Activated CD4-positive, alpha-beta T cell treated with anti-CD3 and anti-CD28 coated beads for 36 hours (primary cell): ENCODE measurements around the gene EPN2. TPM values are rescaled to one million over a fixed set of nuclear protein-coding genes. Genes with fewer than 3 reads are reported as not detected.

ENCODE experiments used
- ATAC-seq: fragments of 200-7000 bp; cut with Tn5 transposase; one replicate; pipeline ENCODE4 v1.10.0; 2021; ENCODE audit warnings: mild to moderate bottlenecking, moderate library complexity
- CTCF ChIA-PET: fragments of 350-600 bp; sonication (Branson Sonifier 250); formaldehyde crosslinking; loops from one replicate; lab custom pipeline; 2021; ENCODE audit warnings: antibody characterized with exemption; lab: Charles Lee
- POLR2A ChIA-PET: fragments of 350-600 bp; sonication (Branson Sonifier 250); formaldehyde crosslinking; loops from one replicate; lab custom pipeline; 2021; ENCODE audit warnings: antibody characterized with exemption, inconsistent platforms; lab: Charles Lee
- DNase-seq: peaks from one replicate; pipeline ENCODE4 v3.0.0-alpha.2; 2020
- H3K27ac Mint-ChIP-seq: one replicate; pipeline ENCODE4 v1.8.0; 2021; ENCODE audit warnings: mixed read lengths
- H3K27me3 Mint-ChIP-seq: one replicate; pipeline ENCODE4 v1.8.0; 2021; ENCODE audit warnings: mixed read lengths
- H3K36me3 Mint-ChIP-seq: one replicate; pipeline ENCODE4 v1.8.0; 2021; ENCODE audit warnings: low read depth, mixed read lengths
- H3K4me1 Mint-ChIP-seq: one replicate; pipeline ENCODE4 v1.8.0; 2021; ENCODE audit warnings: mixed read lengths
- H3K4me3 Mint-ChIP-seq: one replicate; pipeline ENCODE4 v1.8.0; 2021; ENCODE audit warnings: mild to moderate bottlenecking, moderate library complexity, mixed read lengths
- H3K9me3 Mint-ChIP-seq: one replicate; pipeline ENCODE4 v1.8.0; 2021; ENCODE audit warnings: low read depth, mixed read lengths
- intact Hi-C, 2 experiments: fragments of 100-400 bp; cut with DNase I in 1 of 2; cut with micrococcal nuclease in 1 of 2; formaldehyde crosslinking; loops; one replicate each; pipeline versions ENCODE4 v1.14.2 to v1.15.1; 2022 to 2024; cut with DNase I, micrococcal nuclease
- total RNA-seq, 2 experiments: library from RNA; stranded (reverse); gene quantifications; one replicate each; pipeline ENCODE4 v1.2.3, GENCODE V29; 2021

EPN2 gene
- total RNA-seq, 2 experiments from 2014 or later, result 6.8 to 8.2 TPM

GRCh38 chr17:19372439-19372838 is 135.3 kb downstream of the EPN2 start:
- DNase-seq, result no peak
- Mint-ChIP-seq H3K4me3 (no peak overlapping the region), H3K27me3 (no peaks in the 10 kb centered on the region), H3K27ac (no peak overlapping the region), H3K4me1 (peaks cover 42% of the 10 kb centered on the region), H3K9me3 (no peaks in the 10 kb centered on the region), H3K36me3 (no peaks in the 10 kb centered on the region)
- ChIA-PET CTCF (interaction anchor here (1.1 kb wide), 1 partner anchor 10 kb away, joined by 3 read pairs; the partner anchor contains the start of gene B9D1), POLR2A (no interaction called here)
- ATAC-seq, result no peak
- intact Hi-C loops, result loop anchor here in 1 of 2 experiments (10.0 kb wide), 1 partner anchor 272 kb away; the partner anchor contains the start of gene ALDH3A2

GRCh38 chr17:19372866-19373504 is 135.8 kb downstream of the EPN2 start:
- DNase-seq, result no peak
- H3K9me3 Mint-ChIP-seq, result no peaks in the 10 kb centered on the region
- H3K4me1 Mint-ChIP-seq, result peaks cover 42% of the 10 kb centered on the region
- H3K27ac Mint-ChIP-seq, result no peak overlapping the region
- no peak for ATAC-seq
- no peak overlapping the region for H3K4me3 Mint-ChIP-seq
- no peaks in the 10 kb centered on the region for H3K27me3 Mint-ChIP-seq
- CTCF ChIA-PET, result interaction anchor here (1.1 kb wide), 1 partner anchor 10 kb away, joined by 3 read pairs; the partner anchor contains the start of gene B9D1
- H3K36me3 Mint-ChIP-seq, result no peaks in the 10 kb centered on the region
- POLR2A ChIA-PET, result no interaction called here
- intact Hi-C loops, result loop anchor here in 1 of 2 experiments (10.0 kb wide), 1 partner anchor 272 kb away; the partner anchor contains the start of gene ALDH3A2

GRCh38 chr17:19374136-19374535 is 137.0 kb downstream of the EPN2 start:
- Mint-ChIP-seq H3K27me3 (no peaks in the 10 kb centered on the region), H3K4me3 (no peak overlapping the region), H3K4me1 (peaks cover 41% of the 10 kb centered on the region), H3K36me3 (peaks cover under 1% of the 10 kb centered on the region), H3K9me3 (no peaks in the 10 kb centered on the region), H3K27ac (no peak overlapping the region)
- DNase-seq, result no peak
- ChIA-PET POLR2A (interaction anchor here (0.7 kb wide), 1 partner anchor 129 kb away, joined by 6 read pairs; no protein-coding TSS in a partner anchor), CTCF (interaction anchor here (1.7 to 2.0 kb wide), 2 partner anchors 11 to 15 kb away, joined by 11 to 13 read pairs; partner anchors contain the start of gene B9D1)
- intact Hi-C loops, result loop anchor here in 1 of 2 experiments (10.0 kb wide), 1 partner anchor 271 kb away; the partner anchor contains the start of gene ALDH3A2
- ATAC-seq, result no peak

- Mint-ChIP-seq H3K27ac (no peak overlapping the region), H3K36me3 (peaks cover 11% of the 10 kb centered on the region), H3K4me1 (peaks cover 28% of the 10 kb centered on the region), H3K4me3 (no peak overlapping the region), H3K27me3 (no peaks in the 10 kb centered on the region), H3K9me3 (no peaks in the 10 kb centered on the region)
- DNase-seq, result no peak
- ATAC-seq, result no peak
- CTCF ChIA-PET, result no interaction called here
- POLR2A ChIA-PET, result no interaction called here
- intact Hi-C loops, result loop anchor here (2.0 to 10.0 kb wide), 7 partner anchors 72 to 1193 kb away; partner anchors contain the start of genes AKAP10 (in 1 of the 2), ALDH3A2 (in 1 of the 2), ALKBH5 (in 1 of the 2) and PRPSAP2 (in 1 of the 2)
These were observed 138.6 kb downstream of the EPN2 start for GRCh38 chr17:19375732-19376131.

GRCh38 chr17:19376811-19377210 is 139.6 kb downstream of the EPN2 start:
- ChIA-PET POLR2A (no interaction called here), CTCF (interaction anchor here (1.1 to 1.9 kb wide), 4 partner anchors 14 to 390 kb away, joined by 4 to 60 read pairs (median 10); partner anchors contain the start of gene B9D1)
- H3K36me3 Mint-ChIP-seq, result peaks cover 16% of the 10 kb centered on the region
- H3K27ac Mint-ChIP-seq, result peak overlapping the region; percentile 98
- peak overlapping the region; percentile 89 for H3K4me3 Mint-ChIP-seq
- intact Hi-C loops, result loop anchor here (1.0 to 10.0 kb wide), 8 partner anchors 70 to 1194 kb away; partner anchors contain the start of genes AKAP10 (in 1 of the 2), ALDH3A2 (in 1 of the 2), ALKBH5 (in 1 of the 2) and FAM83G (in 1 of the 2)
- peak; percentile 42 for DNase-seq
- no peak for ATAC-seq
- H3K4me1 Mint-ChIP-seq, result peaks cover 20% of the 10 kb centered on the region
- no peaks in the 10 kb centered on the region for H3K9me3 Mint-ChIP-seq
- no peaks in the 10 kb centered on the region for H3K27me3 Mint-ChIP-seq

GRCh38 chr17:19377602-19378415 is 140.6 kb downstream of the EPN2 start:
- ChIA-PET POLR2A (interaction anchor here (0.5 to 1.7 kb wide), 8 partner anchors 9 to 462 kb away, joined by 3 to 21 read pairs (median 4); partner anchors contain the start of genes ALDH3A2, B9D1 and SLC47A1), CTCF (interaction anchor here (0.6 to 1.9 kb wide), 12 partner anchors 8 to 1698 kb away, joined by 3 to 60 read pairs (median 4); partner anchors contain the start of gene B9D1)
- ATAC-seq (peak; percentile 96), DNase-seq (peak; percentile 97)
- Mint-ChIP-seq H3K4me1 (peaks cover 16% of the 10 kb centered on the region), H3K27ac (peak overlapping the region; percentile 98), H3K27me3 (no peaks in the 10 kb centered on the region), H3K36me3 (peaks cover 16% of the 10 kb centered on the region), H3K4me3 (peak overlapping the region; percentile 89), H3K9me3 (no peaks in the 10 kb centered on the region)
- intact Hi-C loops, result loop anchor here (1.0 to 10.0 kb wide), 12 partner anchors 16 to 1195 kb away; partner anchors contain the start of genes ALDH3A2 (in 2 of the 2), B9D1 (in 2 of the 2), AKAP10 (in 1 of the 2) and ALKBH5 (in 1 of the 2)

GRCh38 chr17:19378416-19379360 is 141.5 kb downstream of the EPN2 start, which contains the start of gene MAPK7:
Gene MAPK7 (plus strand): TSS chr17:19378498. CDS start chr17:19378901, 403 bp downstream.
- ChIA-PET POLR2A (interaction anchor here (0.5 to 1.7 kb wide), 7 partner anchors 10 to 270 kb away, joined by 3 to 21 read pairs (median 4); partner anchors contain the start of genes ALDH3A2, B9D1 and SLC47A1), CTCF (interaction anchor here (0.7 to 1.9 kb wide), 9 partner anchors 7 to 1699 kb away, joined by 3 to 60 read pairs (median 7); partner anchors contain the start of gene B9D1)
- Mint-ChIP-seq H3K36me3 (peaks cover 18% of the 10 kb centered on the region), H3K27ac (peak within 1 kb of the TSS; percentile 98), H3K4me1 (peaks cover 16% of the 10 kb centered on the region), H3K27me3 (no peaks in the 10 kb centered on the region), H3K9me3 (no peaks in the 10 kb centered on the region), H3K4me3 (peak within 1 kb of the TSS; percentile 89)
- intact Hi-C loops, result loop anchor here (1.0 to 10.0 kb wide), 10 partner anchors 16 to 631 kb away; partner anchors contain the start of genes ALDH3A2 (in 2 of the 2), B9D1 (in 2 of the 2), AKAP10 (in 1 of the 2) and PRPSAP2 (in 1 of the 2)
- ATAC-seq, result no peak
- DNase-seq, result no peak

- no peak overlapping the region for H3K27ac Mint-ChIP-seq
- DNase-seq (no peak), ATAC-seq (no peak)
- intact Hi-C loops, result loop anchor here (5.0 to 10.0 kb wide), 6 partner anchors 68 to 598 kb away; partner anchors contain the start of genes AKAP10 (in 1 of the 2), ALDH3A2 (in 1 of the 2) and PRPSAP2 (in 1 of the 2)
- no peaks in the 10 kb centered on the region for H3K9me3 Mint-ChIP-seq
- peak overlapping the region; percentile 89 for H3K4me3 Mint-ChIP-seq
- no peaks in the 10 kb centered on the region for H3K27me3 Mint-ChIP-seq
- peaks cover 20% of the 10 kb centered on the region for H3K36me3 Mint-ChIP-seq
- peaks cover 10% of the 10 kb centered on the region for H3K4me1 Mint-ChIP-seq
- ChIA-PET POLR2A (no interaction called here), CTCF (interaction anchor here (1.9 kb wide), 1 partner anchor 17 kb away, joined by 11 read pairs; the partner anchor contains the start of gene B9D1)
These were observed 142.3 kb downstream of the EPN2 start for GRCh38 chr17:19379361-19380065.
